Naive thymus-derived CD4-positive, alpha-beta T cell (primary cell): Measurements from ENCODE around the gene HYAL2. TPM values are rescaled to one million over a fixed set of nuclear protein-coding genes. Genes with fewer than 3 reads are reported as not detected.

Source experiments
- ATAC-seq: fragments of 150-1000 bp; cut with Tn5 transposase; 2 replicates; pipeline ENCODE4 v1.10.0; 2021; ENCODE audit warnings: mild to moderate bottlenecking, moderate library complexity
- CTCF ChIA-PET: fragments of 350-600 bp; sonication (Branson Sonifier 250); formaldehyde crosslinking; loops from one replicate; lab custom pipeline; 2021; ENCODE audit warnings: antibody characterized with exemption; lab: Charles Lee
- POLR2A ChIA-PET: fragments of 350-600 bp; sonication (Branson Sonifier 250); formaldehyde crosslinking; loops from one replicate; lab custom pipeline; 2021; ENCODE audit warnings: antibody characterized with exemption, inconsistent platforms; lab: Charles Lee
- DNase-seq, 9 donors: peaks; one replicate each; pipeline versions ENCODE4 v3.0.0 to v3.0.0-alpha.2; 2020 to 2022; ENCODE audit warnings: mixed read lengths in 1 of 9
- H3K27ac ChIP-seq: one replicate; pipeline ENCODE4 v1.7.0; 2013; ENCODE audit warnings: mild to moderate bottlenecking, low read depth, low read length, moderate library complexity
- H3K27me3 ChIP-seq, 2 donors: one replicate each; pipeline ENCODE4 v1.7.0; 2013; ENCODE audit warnings: low read length in 2 of 2, mild to moderate bottlenecking in 2 of 2, moderate library complexity in 2 of 2; ENCODE audit not compliant: control insufficient read depth in 2 of 2, insufficient read depth in 2 of 2
- H3K36me3 ChIP-seq, 3 experiments: 1 replicate in 2 of 3; 2 replicates in 1 of 3; pipeline ENCODE4 v1.7.0; 2013; ENCODE audit warnings: low read length in 3 of 3, mild to moderate bottlenecking in 3 of 3, moderate library complexity in 1 of 3; ENCODE audit not compliant: insufficient read depth in 3 of 3, control insufficient read depth in 2 of 3
- H3K4me1 ChIP-seq, 2 donors: one replicate each; pipeline ENCODE4 v1.7.0; 2013; ENCODE audit warnings: low read length in 2 of 2, mild to moderate bottlenecking in 2 of 2, moderate library complexity in 1 of 2; ENCODE audit not compliant: control insufficient read depth in 2 of 2, insufficient read depth in 2 of 2
- H3K4me3 ChIP-seq: 2 replicates; pipeline ENCODE4 v1.7.0; 2013; ENCODE audit warnings: mild to moderate bottlenecking, low read length
- H3K9me3 ChIP-seq, 3 experiments: 1 replicate in 2 of 3; 2 replicates in 1 of 3; pipeline ENCODE4 v1.7.0; 2013; ENCODE audit warnings: low read length in 3 of 3; ENCODE audit not compliant: control insufficient read depth in 2 of 3
- H3K27ac Mint-ChIP-seq, 9 donors: one replicate each; pipeline ENCODE4 v1.8.0; 2020 to 2022; ENCODE audit warnings: mixed read lengths in 9 of 9, mild to moderate bottlenecking in 8 of 9, moderate library complexity in 5 of 9, inconsistent platforms in 2 of 9
- H3K27me3 Mint-ChIP-seq, 5 donors: one replicate each; pipeline ENCODE4 v1.8.0; 2021 to 2022; ENCODE audit warnings: mixed read lengths in 5 of 5, mild to moderate bottlenecking in 1 of 5
- H3K36me3 Mint-ChIP-seq, 5 donors: one replicate each; pipeline ENCODE4 v1.8.0; 2020 to 2022; ENCODE audit warnings: mixed read lengths in 5 of 5, mild to moderate bottlenecking in 3 of 5, inconsistent platforms in 1 of 5
- H3K4me1 Mint-ChIP-seq, 7 donors: one replicate each; pipeline ENCODE4 v1.8.0; 2020 to 2022; ENCODE audit warnings: mixed read lengths in 7 of 7, mild to moderate bottlenecking in 3 of 7, inconsistent platforms in 1 of 7
- H3K4me3 Mint-ChIP-seq, 10 donors: one replicate each; pipeline ENCODE4 v1.8.0; 2020 to 2022; ENCODE audit warnings: mild to moderate bottlenecking in 10 of 10, mixed read lengths in 10 of 10, moderate library complexity in 6 of 10, inconsistent platforms in 2 of 10
- H3K9me3 Mint-ChIP-seq, 11 donors: one replicate each; pipeline ENCODE4 v1.8.0; 2020 to 2022; ENCODE audit warnings: mixed read lengths in 11 of 11, mild to moderate bottlenecking in 4 of 11, inconsistent platforms in 1 of 11, moderate library complexity in 1 of 11
- intact Hi-C, 2 donors: fragments of 100-400 bp; cut with micrococcal nuclease; formaldehyde crosslinking; loops; one replicate each; pipeline ENCODE4 v1.15.1; 2023
- polyA plus RNA-seq, 2 donors: library from polyadenylated mRNA; unstranded; fragments of 300-500 nt; fragmentation: Illumina TruSeq; gene quantifications; one replicate each; pipeline ENCODE4 v1.2.3, GENCODE V29; 2021
- total RNA-seq, 6 experiments: library from RNA in 5 of 6; stranded (reverse) in 5 of 6; gene quantifications; 1 replicate in 5 of 6; 2 replicates in 1 of 6; pipeline ENCODE4 v1.2.3 and lab custom pipeline; 2021 to 2026

The HYAL2 gene
- total RNA-seq (1 to 10 TPM; 1.5 to 5.3 (median 3.2) TPM), polyA plus RNA-seq (1 to 10 TPM; 2.8 to 4.6 TPM), total RNA-seq (lab: John Stamatoyannopoulos, UW) (0.81 reads per million)

- POLR2A ChIA-PET, result interaction anchor here (1.3 to 34.0 kb wide), 3 partner anchors 14 to 34 kb away, joined by 5 to 656 read pairs (median 27); partner anchors contain the start of genes CYB561D2, NPRL2, RASSF1 and TMEM115
- Histone ChIP-seq H3K27ac (peak within 1 kb of the TSS; percentile 95), H3K4me3 (peak within 1 kb of the TSS; percentile 97), H3K9me3 (no peaks in the 10 kb centered on the region), H3K36me3 (peaks cover 0 to 14% (median 0%) of the 10 kb centered on the region in 3 experiments), H3K4me1 (peaks cover 15 to 23% of the 10 kb centered on the region in 2 donors), H3K27me3 (no peaks in the 10 kb centered on the region)
- Mint-ChIP-seq H3K4me1 (peaks cover 17 to 49% (median 39%) of the 10 kb centered on the region in 7 donors), H3K27me3 (no peaks in the 10 kb centered on the region), H3K36me3 (peaks cover 0 to 4% (median 0%) of the 10 kb centered on the region in 5 donors), H3K9me3 (no peaks in the 10 kb centered on the region), H3K4me3 (peak within 1 kb of the TSS; percentile 74 to 90 (median 82)), H3K27ac (peak within 1 kb of the TSS; percentile 40 to 96 (median 93))
- intact Hi-C loops, result no loop called here
- DNase-seq, result no peak
- no peak for ATAC-seq
- CTCF ChIA-PET, result interaction anchor here (0.6 to 2.7 kb wide), 4 partner anchors 14 to 30 kb away, joined by 3 to 13 read pairs (median 3); partner anchors contain the start of genes HYAL3, IFRD2 and NAA80
Observed at GRCh38 chr3:50322386-50323091, at the start of gene HYAL2. HYAL2 (minus strand) TSS chr3:50322745; CDS start chr3:50320489, 2,256 bp downstream.

GRCh38 chr3:50371133-50371685, 48.7 kb upstream of the HYAL2 start:
- H3K4me3 ChIP-seq, result no peak overlapping the region
- ChIA-PET POLR2A (no interaction called here), CTCF (interaction anchor here (1.2 kb wide), 1 partner anchor 172 kb away, joined by 3 read pairs; no protein-coding TSS in a partner anchor)
- intact Hi-C loops, result no loop called here
- Mint-ChIP-seq H3K27ac (peak overlapping the region in 2 of 9 donors; percentile 17 to 74), H3K9me3 (no peaks in the 10 kb centered on the region), H3K36me3 (no peaks in the 10 kb centered on the region), H3K4me3 (no peak overlapping the region), H3K4me1 (peaks cover 3 to 40% (median 17%) of the 10 kb centered on the region in 7 donors), H3K27me3 (peaks cover 0 to 2% (median 0%) of the 10 kb centered on the region in 5 donors)
- H3K36me3 ChIP-seq, result no peaks in the 10 kb centered on the region
- no peak overlapping the region for H3K27ac ChIP-seq
- H3K4me1 ChIP-seq, result peaks cover 2 to 10% of the 10 kb centered on the region in 2 donors
- no peak for ATAC-seq
- H3K9me3 ChIP-seq, result no peaks in the 10 kb centered on the region
- H3K27me3 ChIP-seq, result no peaks in the 10 kb centered on the region
- no peak for DNase-seq

- CTCF ChIA-PET, result interaction anchor here (1.2 kb wide), 1 partner anchor 173 kb away, joined by 3 read pairs; no protein-coding TSS in a partner anchor
- H3K36me3 ChIP-seq, result no peaks in the 10 kb centered on the region
- no peak for ATAC-seq
- Mint-ChIP-seq H3K4me3 (no peak overlapping the region), H3K27ac (peak overlapping the region in 2 of 9 donors; percentile 17 to 51), H3K9me3 (no peaks in the 10 kb centered on the region), H3K36me3 (no peaks in the 10 kb centered on the region), H3K4me1 (peaks cover 9 to 46% (median 23%) of the 10 kb centered on the region in 7 donors), H3K27me3 (peaks cover 0 to 2% (median 0%) of the 10 kb centered on the region in 5 donors)
- intact Hi-C loops, result no loop called here
- H3K9me3 ChIP-seq, result no peaks in the 10 kb centered on the region
- POLR2A ChIA-PET, result interaction anchor here (28.0 kb wide), 1 partner anchor 36 kb away, joined by 656 read pairs; the partner anchor contains the start of genes CYB561D2, HYAL2, NPRL2 and RASSF1
- no peak for DNase-seq
- peaks cover 8 to 16% of the 10 kb centered on the region in 2 donors for H3K4me1 ChIP-seq
- H3K4me3 ChIP-seq, result no peak overlapping the region
- H3K27ac ChIP-seq, result no peak overlapping the region
- no peaks in the 10 kb centered on the region for H3K27me3 ChIP-seq
Observed at GRCh38 chr3:50370594-50370993, 48.0 kb upstream of the HYAL2 start.

- Mint-ChIP-seq H3K4me1 (peaks cover 14 to 51% (median 30%) of the 10 kb centered on the region in 7 donors), H3K4me3 (no peak overlapping the region), H3K27me3 (peaks cover 0 to 2% (median 0%) of the 10 kb centered on the region in 5 donors), H3K27ac (peak overlapping the region in 1 of 9 donors; percentile 3), H3K36me3 (no peaks in the 10 kb centered on the region), H3K9me3 (no peaks in the 10 kb centered on the region)
- no peak for ATAC-seq
- no peaks in the 10 kb centered on the region for H3K27me3 ChIP-seq
- intact Hi-C loops, result no loop called here
- no peak overlapping the region for H3K4me3 ChIP-seq
- H3K4me1 ChIP-seq, result peaks cover 13 to 18% of the 10 kb centered on the region in 2 donors
- CTCF ChIA-PET, result interaction anchor here (1.0 kb wide), 1 partner anchor 89 kb away, joined by 3 read pairs; no protein-coding TSS in a partner anchor
- H3K36me3 ChIP-seq, result no peaks in the 10 kb centered on the region
- no peak for DNase-seq
- no peaks in the 10 kb centered on the region for H3K9me3 ChIP-seq
- POLR2A ChIA-PET, result interaction anchor here (0.7 to 28.0 kb wide), 2 partner anchors 11 to 34 kb away, joined by 3 to 656 read pairs; partner anchors contain the start of genes CYB561D2, HYAL2, NPRL2 and RASSF1
- no peak overlapping the region for H3K27ac ChIP-seq
Observed at GRCh38 chr3:50369012-50369670, 46.6 kb upstream of the HYAL2 start.

GRCh38 chr3:50365842-50366220, 43.3 kb upstream of the HYAL2 start:
- Mint-ChIP-seq H3K4me1 (peaks cover 8 to 36% (median 20%) of the 10 kb centered on the region in 7 donors), H3K4me3 (peak overlapping the region; percentile 82 to 93 (median 90)), H3K27ac (peak overlapping the region; percentile 87 to 97 (median 94)), H3K9me3 (no peaks in the 10 kb centered on the region), H3K27me3 (no peaks in the 10 kb centered on the region), H3K36me3 (no peaks in the 10 kb centered on the region)
- ChIA-PET CTCF (interaction anchor here (1.1 kb wide), 1 partner anchor 18 kb away, joined by 3 read pairs; no protein-coding TSS in a partner anchor), POLR2A (interaction anchor here (0.6 to 28.0 kb wide), 11 partner anchors 9 to 1019 kb away, joined by 3 to 656 read pairs (median 7); partner anchors contain the start of genes C3orf18, CACNA2D2, CYB561D2 and HEMK1)
- ATAC-seq, result no peak
- H3K27ac ChIP-seq, result peak overlapping the region; percentile 95
- H3K9me3 ChIP-seq, result no peaks in the 10 kb centered on the region
- peaks cover 13 to 18% of the 10 kb centered on the region in 2 donors for H3K4me1 ChIP-seq
- no peak for DNase-seq
- H3K4me3 ChIP-seq, result peak overlapping the region; percentile 99
- intact Hi-C loops, result loop anchor here (1.0 to 2.0 kb wide), 13 partner anchors 15 to 1025 kb away; partner anchors contain the start of genes CYB561D2 (in 2 of the 2), NPRL2 (in 2 of the 2), C3orf18 (in 1 of the 2) and CACNA2D2 (in 1 of the 2)
- H3K27me3 ChIP-seq, result no peaks in the 10 kb centered on the region
- no peaks in the 10 kb centered on the region for H3K36me3 ChIP-seq
